C1 segment of cervical spinal cord (tissue), 14 donors: ENCODE measurements around the gene AKAP8.
"Not testable (repeated sequence)": the region's sequence is repeated elsewhere in the genome, so short reads cannot be mapped to it uniquely, and the experiment has no call there.

ENCODE experiments used
- DNase-seq, 14 donors: peaks; one replicate each; lab custom pipeline; 2025; lab: John Stamatoyannopoulos, UW

AKAP8 gene

GRCh38 chr19:15374105-15374651 is 5.4 kb downstream of the AKAP8 start:
- peak in 2 of 14 donors; percentile 5 to 34 for DNase-seq

DNA sequence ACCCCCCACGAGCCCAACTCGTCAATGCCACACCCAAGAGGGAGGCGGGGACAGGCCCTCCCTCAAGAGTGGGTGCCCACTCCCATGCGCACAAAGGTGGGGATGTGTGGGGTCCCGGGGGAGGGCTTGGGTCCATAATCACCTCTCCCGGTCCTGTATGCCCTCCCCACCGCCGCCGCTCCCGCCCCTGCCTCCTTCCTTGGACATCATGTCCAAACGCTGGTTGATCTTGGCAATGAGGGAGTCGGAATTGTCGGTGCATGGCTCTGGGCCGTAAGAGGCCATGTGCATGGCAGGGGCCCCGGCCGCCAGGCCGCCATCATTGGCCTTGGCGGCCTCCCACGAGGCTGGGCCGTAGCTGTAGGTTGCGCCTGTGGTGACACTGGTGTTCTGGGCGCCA is 5.9 kb downstream of the AKAP8 start:
- DNase-seq, result no peak

- DNase-seq, result no peak
These were observed 6.7 kb downstream of the AKAP8 start for GRCh38 chr19:15372891-15373301.

GRCh38 chr19:15372470-15372869 is 7.1 kb downstream of the AKAP8 start:
- DNase-seq, result no peak

GRCh38 chr19:15371786-15372380 is 7.7 kb downstream of the AKAP8 start:
- DNase-seq, result no peak

GRCh38 chr19:15371119-15371518 is 8.5 kb downstream of the AKAP8 start:
- DNase-seq, result no peak

- DNase-seq, result no peak
These were observed 10.0 kb downstream of the AKAP8 start for GRCh38 chr19:15369594-15369891.

DNA sequence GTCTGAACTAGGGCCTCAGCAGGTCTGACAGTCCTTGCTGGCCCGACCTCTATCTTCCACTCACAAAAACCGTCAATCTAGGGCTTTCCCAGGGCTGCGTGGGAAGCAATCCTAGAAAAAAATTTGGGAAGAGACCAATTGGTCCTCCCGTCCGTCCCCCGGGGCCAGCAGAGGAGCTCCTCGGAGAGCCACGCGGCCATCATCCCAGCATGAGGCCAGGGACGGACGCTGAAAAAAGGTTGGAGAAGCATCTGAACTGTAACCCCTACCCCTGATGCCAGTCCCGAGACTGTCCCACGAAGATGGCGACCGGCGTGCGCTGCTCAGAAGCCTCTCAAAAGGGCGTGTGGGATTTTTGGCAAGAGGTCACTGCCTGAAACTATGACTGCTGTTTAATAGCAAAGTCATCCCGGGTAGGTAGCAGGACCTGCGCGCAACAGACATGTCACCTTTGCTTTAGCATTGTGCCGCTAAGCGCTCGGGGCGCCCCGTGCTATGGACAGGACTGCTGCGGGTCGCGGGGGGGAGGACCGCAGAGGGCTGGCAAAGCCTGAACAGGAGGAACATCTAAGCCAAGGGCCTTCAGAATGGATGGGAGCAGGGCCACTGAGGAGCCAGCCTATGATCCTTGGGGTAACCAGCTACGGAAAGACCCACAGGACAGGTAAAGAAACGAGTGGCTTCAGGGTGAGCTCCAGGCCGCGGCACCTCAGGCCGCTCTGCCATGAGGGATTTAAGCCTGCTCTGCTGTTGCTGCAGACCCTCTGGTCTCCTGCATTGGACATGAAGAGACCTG is 10.6 kb downstream of the AKAP8 start:
- no peak for DNase-seq

GRCh38 chr19:15368051-15368632 is 11.4 kb downstream of the AKAP8 start:
- DNase-seq, result no peak

DNA sequence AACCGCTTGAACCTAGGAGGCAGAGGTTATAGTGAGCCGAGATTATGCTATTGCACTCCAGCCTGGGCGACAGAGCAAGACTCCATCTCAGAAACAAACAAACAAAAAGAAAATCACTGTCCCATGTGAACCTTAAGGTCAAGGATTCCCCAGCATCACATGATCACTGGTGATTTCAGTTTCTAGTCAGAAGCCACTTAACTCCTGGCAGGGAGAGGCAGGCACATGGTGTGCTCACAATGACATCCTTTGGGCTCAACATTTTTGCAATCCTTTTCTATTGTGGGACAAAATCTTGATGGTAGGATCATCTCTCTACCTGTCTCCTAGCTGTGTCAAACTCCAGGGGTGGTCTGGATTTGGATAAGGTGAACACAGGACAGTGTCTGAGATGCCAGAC is 12.1 kb downstream of the AKAP8 start:
- no peak for DNase-seq

DNA sequence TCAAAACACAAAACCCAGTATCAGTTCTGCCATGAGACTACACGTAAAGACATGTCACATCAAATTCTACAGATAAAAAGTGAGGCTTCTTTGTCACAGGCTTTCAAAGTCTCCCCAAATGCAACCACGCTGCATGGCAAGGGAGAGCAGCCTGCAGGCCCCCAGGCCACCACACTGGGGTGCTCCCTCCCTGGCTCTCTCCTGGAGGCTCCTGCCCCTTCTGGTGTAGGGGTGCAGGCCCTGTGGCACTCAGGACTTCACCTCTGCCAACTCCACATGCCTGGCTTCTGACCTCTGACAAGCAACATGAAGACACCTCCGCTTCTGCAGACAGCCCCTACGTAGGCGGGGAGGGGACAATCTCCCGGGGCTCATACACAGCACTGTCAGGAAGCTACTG is 14.3 kb downstream of the AKAP8 start:
- no peak for DNase-seq

- DNase-seq, result not testable (repeated sequence)
These were observed 15.8 kb downstream of the AKAP8 start for GRCh38 chr19:15363791-15364190.

DNA sequence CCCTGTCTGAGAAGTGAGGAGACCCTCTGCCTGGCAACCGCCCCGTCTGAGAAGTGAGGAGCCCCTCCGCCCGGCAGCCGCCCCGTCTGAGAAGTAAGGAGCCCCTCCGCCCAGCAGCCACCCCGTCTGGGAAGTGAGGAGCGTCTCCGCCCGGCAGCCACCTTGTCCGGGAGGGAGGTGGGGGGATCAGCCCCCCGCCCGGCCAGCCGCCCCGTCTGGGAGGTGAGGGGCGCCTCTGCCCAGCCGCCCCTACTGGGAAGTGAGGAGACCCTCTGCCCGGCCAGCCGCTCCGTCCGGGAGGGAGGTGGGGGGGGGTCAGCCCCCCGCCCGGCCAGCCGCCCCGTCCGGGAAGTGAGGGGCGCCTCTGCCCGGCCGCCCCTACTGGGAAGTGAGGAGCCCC is 16.5 kb downstream of the AKAP8 start:
- DNase-seq, result not testable (repeated sequence)

DNA sequence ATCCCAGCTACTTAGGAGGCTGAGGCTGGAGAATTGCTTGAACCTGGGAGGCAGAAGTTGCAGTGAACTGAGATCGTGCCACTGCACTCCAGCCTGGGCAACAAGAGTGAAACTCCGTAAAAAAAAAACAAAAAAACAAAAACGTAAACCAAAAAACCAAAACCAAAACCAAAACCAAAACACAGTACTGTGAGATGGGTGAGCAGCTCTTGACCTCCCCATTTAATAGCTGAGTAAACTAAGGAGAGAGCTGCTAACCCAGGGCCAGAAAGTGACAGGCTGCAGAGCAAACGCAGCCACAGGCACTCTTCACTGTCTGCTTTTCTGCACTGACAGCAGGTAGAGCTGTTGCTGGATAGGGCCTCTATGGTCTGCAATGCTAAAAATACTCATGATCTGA is 19.6 kb downstream of the AKAP8 start:
- not testable (repeated sequence) for DNase-seq

DNA sequence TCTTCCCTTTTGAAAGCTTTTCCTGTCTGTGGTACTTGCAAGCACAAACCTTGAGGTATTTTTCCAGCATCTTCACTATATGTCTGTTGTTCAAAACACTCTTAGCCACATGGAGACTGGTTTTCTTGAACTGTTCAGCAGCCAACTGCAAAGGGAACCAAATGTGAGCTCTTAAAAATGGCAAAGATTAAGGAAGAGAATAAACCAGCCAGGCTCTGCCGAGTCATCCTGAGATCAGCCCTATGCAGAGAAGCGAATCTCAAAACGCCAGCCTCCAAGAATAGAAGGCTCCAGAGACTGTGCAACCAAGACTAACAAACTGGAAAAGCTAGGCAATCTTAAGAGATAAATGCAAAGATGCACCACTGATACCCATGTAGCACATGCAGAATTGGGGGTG is 20.7 kb downstream of the AKAP8 start:
- no peak for DNase-seq

DNA sequence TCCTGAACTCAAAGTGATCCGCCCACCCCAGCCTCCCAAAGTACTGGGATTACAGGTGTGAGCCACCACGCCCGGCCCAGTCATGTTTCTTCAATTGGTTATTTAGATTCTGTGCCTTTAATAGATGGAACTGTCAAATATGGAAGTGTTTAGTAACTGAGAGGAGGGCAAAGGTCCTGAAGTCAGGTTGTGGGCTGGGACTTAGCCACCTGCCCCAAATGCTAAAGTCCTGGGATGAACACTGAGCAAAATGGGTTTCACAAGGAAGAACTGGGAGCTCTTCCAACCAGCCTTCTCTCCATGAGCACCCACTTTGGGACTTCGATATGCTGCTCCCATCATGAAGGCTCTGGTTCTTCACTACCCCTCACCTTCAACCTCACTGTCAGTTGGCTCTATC is 21.7 kb downstream of the AKAP8 start:
- DNase-seq, result no peak

- DNase-seq, result no peak
These were observed 24.9 kb downstream of the AKAP8 start for GRCh38 chr19:15354566-15355296.

DNA sequence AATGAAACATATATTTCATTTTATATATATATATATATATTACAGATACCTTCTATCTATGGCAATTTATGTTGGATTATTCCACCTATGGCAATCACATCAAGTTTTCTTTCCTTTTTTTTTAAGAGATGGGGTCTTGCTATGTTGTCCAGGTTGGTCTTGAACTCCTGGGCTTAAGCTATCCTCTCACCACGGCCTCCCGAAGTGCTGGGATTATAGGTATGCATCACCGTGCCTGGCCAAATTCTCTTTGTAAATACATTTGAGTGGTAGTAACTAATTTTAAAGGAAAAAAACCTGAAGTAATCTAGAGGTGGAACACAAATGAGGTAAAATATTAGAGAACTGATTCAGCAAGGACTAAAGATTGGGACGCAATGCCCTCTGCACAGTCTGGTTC is 25.7 kb downstream of the AKAP8 start:
- DNase-seq, result no peak

DNA sequence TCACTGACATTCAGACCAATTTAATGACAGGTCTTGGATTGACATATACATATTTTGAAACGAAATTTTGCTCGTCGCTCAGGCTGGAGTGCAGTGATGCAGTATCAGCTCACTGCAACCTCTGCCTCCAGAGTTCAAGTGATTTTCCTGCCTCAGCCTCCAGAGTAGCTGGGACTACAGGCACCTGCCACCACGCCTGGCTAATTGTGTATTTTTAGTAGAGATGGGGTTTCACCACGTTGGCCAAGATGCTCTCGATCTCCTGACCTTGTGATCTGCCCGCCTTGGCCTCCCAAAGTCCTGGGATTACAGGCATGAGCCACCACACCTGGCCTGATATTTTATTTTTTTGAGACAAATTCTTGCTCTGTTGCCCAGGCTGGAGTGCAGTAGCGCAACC is 27.1 kb downstream of the AKAP8 start:
- not testable (repeated sequence) for DNase-seq

GRCh38 chr19:15341328-15341727 is 38.3 kb downstream of the AKAP8 start:
- DNase-seq, result not testable (repeated sequence)

- no peak for DNase-seq
These were observed 39.5 kb downstream of the AKAP8 start for GRCh38 chr19:15340086-15340485.

DNA sequence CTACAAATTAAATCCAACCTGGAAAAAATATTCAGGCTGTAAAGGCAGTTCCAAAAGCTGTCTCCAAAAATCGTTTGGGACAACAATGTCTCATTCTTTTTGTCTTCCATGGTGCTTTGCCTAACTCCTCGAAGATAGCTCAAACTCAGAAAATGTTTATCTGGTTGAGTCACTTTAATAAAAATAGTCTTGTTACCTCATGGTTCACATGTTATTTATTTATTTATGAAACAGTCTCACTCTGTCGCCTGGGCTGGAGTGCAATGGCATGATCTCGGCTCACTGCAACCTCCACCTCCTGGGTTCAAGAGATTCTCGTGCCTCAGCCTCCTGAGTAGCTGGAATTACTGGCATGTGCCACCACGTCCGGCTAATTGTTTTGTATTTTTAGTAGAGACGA is 42.4 kb downstream of the AKAP8 start:
- no peak for DNase-seq
